Parathyroid adenoma (tissue), 2 donors: ENCODE results near the gene JPH2.

ENCODE experiments used
- H2AFZ ChIP-seq: fragments of 300-600 bp; sonication (generic); one replicate; pipeline ENCODE4 v1.7.0; 2017; ENCODE audit warnings: antibody characterized with exemption, mild to moderate bottlenecking
- H3K27ac ChIP-seq: fragments of 300-600 bp; sonication (generic); one replicate; pipeline ENCODE4 v1.7.0; 2017
- H3K27me3 ChIP-seq: fragments of 300-600 bp; sonication (generic); one replicate; pipeline ENCODE4 v1.7.0; 2017; ENCODE audit warnings: low read length; ENCODE audit not compliant: control insufficient read depth, insufficient read depth
- H3K36me3 ChIP-seq: fragments of 300-600 bp; sonication (generic); one replicate; pipeline ENCODE4 v1.7.0; 2017; ENCODE audit warnings: low read length; ENCODE audit not compliant: control insufficient read depth, insufficient read depth
- H3K4me1 ChIP-seq: fragments of 300-600 bp; sonication (generic); one replicate; pipeline ENCODE4 v1.7.0; 2017; ENCODE audit warnings: control low read depth
- H3K4me2 ChIP-seq: fragments of 300-600 bp; sonication (generic); one replicate; pipeline ENCODE4 v1.7.0; 2017; ENCODE audit warnings: low read length
- H3K4me3 ChIP-seq: fragments of 300-600 bp; sonication (generic); one replicate; pipeline ENCODE4 v1.7.0; 2017; ENCODE audit warnings: low read depth, low read length
- H3K79me2 ChIP-seq: fragments of 300-600 bp; sonication (generic); one replicate; pipeline ENCODE4 v1.7.0; 2017; ENCODE audit warnings: control low read depth
- H3K9ac ChIP-seq: fragments of 300-600 bp; sonication (generic); one replicate; pipeline ENCODE4 v1.7.0; 2017; ENCODE audit warnings: mild to moderate bottlenecking
- H3K9me3 ChIP-seq: fragments of 300-600 bp; sonication (generic); one replicate; pipeline ENCODE4 v1.7.0; 2017; ENCODE audit warnings: low read length; ENCODE audit not compliant: control insufficient read depth
- CTCF ChIP-seq: fragments of 300-600 bp; sonication (generic); IDR thresholded peaks from one replicate; pipeline ENCODE4 v1.7.0; 2017; ENCODE audit warnings: antibody characterized with exemption, mild to moderate bottlenecking
- donor health status: primary hyperparathyroidism.

The JPH2 gene

GRCh38 chr20:44135417-44136204 is 51.4 kb downstream of the JPH2 start:
- Histone ChIP-seq H3K79me2 (no peaks in the 10 kb centered on the region), H3K4me2 (no peak overlapping the region), H3K9me3 (no peaks in the 10 kb centered on the region), H3K36me3 (no peaks in the 10 kb centered on the region), H3K27ac (no peak overlapping the region), H3K9ac (no peak overlapping the region), H3K27me3 (no peaks in the 10 kb centered on the region), H3K4me1 (no peaks in the 10 kb centered on the region), H2AFZ (no peak overlapping the region), H3K4me3 (no peak overlapping the region)
- no peak for TF ChIP-seq CTCF

- Histone ChIP-seq H3K79me2 (no peaks in the 10 kb centered on the region), H3K27ac (no peak overlapping the region), H3K4me3 (no peak overlapping the region), H3K4me1 (no peaks in the 10 kb centered on the region), H3K9me3 (no peaks in the 10 kb centered on the region), H3K27me3 (no peaks in the 10 kb centered on the region), H3K4me2 (no peak overlapping the region), H2AFZ (no peak overlapping the region), H3K9ac (no peak overlapping the region), H3K36me3 (no peaks in the 10 kb centered on the region)
- no peak for TF ChIP-seq CTCF
These were observed 52.0 kb downstream of the JPH2 start for GRCh38 chr20:44135012-44135412.

GRCh38 chr20:44133424-44133823 is 53.6 kb downstream of the JPH2 start:
- no peak overlapping the region for H3K4me3 ChIP-seq
- no peaks in the 10 kb centered on the region for H3K4me1 ChIP-seq
- no peak overlapping the region for H3K27ac ChIP-seq

GRCh38 chr20:44131704-44132103 is 55.3 kb downstream of the JPH2 start:
- no peak for TF ChIP-seq CTCF
- no peak overlapping the region for H3K4me3 ChIP-seq
- no peaks in the 10 kb centered on the region for H3K9me3 ChIP-seq
- no peaks in the 10 kb centered on the region for H3K36me3 ChIP-seq
- H3K27me3 ChIP-seq, result no peaks in the 10 kb centered on the region
- H2AFZ ChIP-seq, result no peak overlapping the region
- H3K4me2 ChIP-seq, result no peak overlapping the region
- no peak overlapping the region for H3K9ac ChIP-seq
- H3K79me2 ChIP-seq, result no peaks in the 10 kb centered on the region
- no peak overlapping the region for H3K27ac ChIP-seq
- no peaks in the 10 kb centered on the region for H3K4me1 ChIP-seq

More at GRCh38 chr20:44133424-44133823, 53.6 kb downstream of the JPH2 start:
- TF ChIP-seq CTCF, result no peak
- H3K9ac ChIP-seq, result no peak overlapping the region
- H3K27me3 ChIP-seq, result no peaks in the 10 kb centered on the region
- H2AFZ ChIP-seq, result no peak overlapping the region
- H3K79me2 ChIP-seq, result no peaks in the 10 kb centered on the region
- no peaks in the 10 kb centered on the region for H3K9me3 ChIP-seq
- H3K36me3 ChIP-seq, result no peaks in the 10 kb centered on the region
- H3K4me2 ChIP-seq, result no peak overlapping the region
